ENCODE data around the gene SDS. TPM values are rescaled to one million over a fixed set of nuclear protein-coding genes. Genes with fewer than 3 reads are reported as not detected.

SDS gene
- total and polyA plus RNA-seq, 2 of the 8 experiments (the other 6 are each of a cell fraction or from before 2014, with no cell fraction given) = 0.21 TPM; not detected in 1

DNA sequence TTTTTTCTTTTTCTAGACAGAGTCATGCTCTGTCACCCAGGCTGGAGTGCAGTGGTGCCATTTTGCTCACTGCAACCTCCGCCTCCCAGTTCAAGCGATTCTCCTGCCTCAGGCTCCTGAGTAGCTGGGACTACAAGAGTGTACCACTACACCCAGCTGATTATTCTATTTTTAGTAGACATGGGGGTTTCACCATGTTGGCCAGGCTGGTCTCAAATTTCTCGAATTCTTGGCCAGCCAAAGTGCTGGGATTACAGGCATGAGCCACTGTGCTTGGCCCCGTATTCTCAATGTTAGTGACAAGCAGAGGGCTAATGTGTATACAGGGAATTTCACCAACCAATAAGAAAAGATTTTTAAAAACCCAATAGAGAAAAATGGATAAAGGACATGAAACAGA is 36.9 kb downstream of the SDS start (continued):
- no peak for TF ChIP-seq RNF2 (IDR thresholded peaks at IDR 0.05; ENCODE audit: borderline replicate concordance, low read depth, low read length, missing control alignments, poor library complexity, severe bottlenecking)
- no peak for TF ChIP-seq KDM4A (IDR thresholded peaks at IDR 0.05; ENCODE audit: low read depth, low read length, severe bottlenecking)
- no peak for TF ChIP-seq NANOG (IDR thresholded peaks at IDR 0.05; ENCODE audit: insufficient read depth, low read depth, low read length, poor library complexity, severe bottlenecking)
- no peak for TF ChIP-seq BACH1 (IDR thresholded peaks at IDR 0.05; ENCODE audit: low read length)
- no peak for TF ChIP-seq EZH2 (IDR thresholded peaks at IDR 0.05; ENCODE audit: low read depth, low read length, severe bottlenecking)
- TF ChIP-seq RBBP5 (IDR thresholded peaks at IDR 0.05; ENCODE audit: borderline replicate concordance, low read depth, low read length) = no peak
